ENCODE results near the gene LINS1.

DNA sequence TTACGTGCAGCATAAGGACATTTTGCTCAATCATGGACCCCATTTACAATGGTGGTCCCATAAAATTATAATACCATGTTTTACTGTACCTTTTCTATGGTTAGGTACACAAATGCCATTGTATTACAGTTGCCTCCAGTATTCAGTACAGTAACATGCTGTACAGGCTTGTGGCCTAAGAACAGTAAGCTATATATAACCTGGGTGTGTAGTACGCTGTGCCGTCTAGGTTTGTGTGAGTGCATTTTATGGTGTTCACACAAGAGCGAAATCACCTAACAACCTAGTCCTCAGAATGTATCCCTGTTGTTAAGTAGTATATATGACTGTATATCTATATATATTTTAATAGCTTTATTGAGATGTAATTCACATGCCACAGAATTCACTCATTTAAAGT is 12.9 kb upstream of the LINS1 start:
- TF ChIP-seq GATA3 (IDR thresholded peaks at IDR 0.05; ENCODE audit: low read depth, low read length) (no peak), GATA2 (IDR thresholded peaks at IDR 0.05; ENCODE audit: low read depth, low read length) (no peak)
